T-helper 2 cell treated with Interferon-gamma antibody and Interleukin-4, amounts not matched to agents 100 ng/mL and 5 ng/mL, for 36 hours (primary cell): ENCODE measurements around the gene APOBEC3A. TPM values are rescaled to one million over a fixed set of nuclear protein-coding genes. Genes with fewer than 3 reads are reported as not detected.
"Not testable (repeated sequence)": the region's sequence is repeated elsewhere in the genome, so short reads cannot be mapped to it uniquely, and the experiment has no call there.

Source experiments
- intact Hi-C: fragments of 100-400 bp; cut with micrococcal nuclease; formaldehyde crosslinking; loops from one replicate; pipeline ENCODE4 v1.15.1; 2023
- total RNA-seq: library from RNA; stranded (reverse); gene quantifications from 2 replicates; pipeline ENCODE4 v1.2.3, GENCODE V29; 2022

Gene APOBEC3A
- total RNA-seq, 1 donor from 2014 or later = not detected

DNA sequence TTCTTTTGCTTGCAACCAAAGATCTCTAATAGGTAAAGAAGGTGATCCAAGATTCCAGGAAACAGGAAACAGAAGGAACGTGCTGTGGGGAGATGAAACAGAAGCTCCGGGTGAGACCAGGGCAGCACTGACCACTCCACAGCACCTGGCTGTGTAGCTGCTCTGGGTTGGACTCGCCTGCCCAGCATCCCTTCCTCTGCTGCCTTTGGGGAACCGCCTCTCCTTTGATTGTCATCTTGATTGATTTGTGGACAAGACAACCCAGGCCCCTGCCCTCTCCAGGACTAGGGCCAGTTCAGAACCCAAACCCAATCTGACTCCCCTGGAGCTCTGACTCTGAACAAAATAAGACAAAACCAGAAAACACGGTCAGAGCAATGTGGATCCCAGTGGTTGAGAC lies 14.7 kb upstream of the APOBEC3A start:
- intact Hi-C loops = no loop called here

- intact Hi-C loops = no loop called here
Observed at GRCh38 chr22:38943201-38943600, 14.2 kb upstream of the APOBEC3A start.

DNA sequence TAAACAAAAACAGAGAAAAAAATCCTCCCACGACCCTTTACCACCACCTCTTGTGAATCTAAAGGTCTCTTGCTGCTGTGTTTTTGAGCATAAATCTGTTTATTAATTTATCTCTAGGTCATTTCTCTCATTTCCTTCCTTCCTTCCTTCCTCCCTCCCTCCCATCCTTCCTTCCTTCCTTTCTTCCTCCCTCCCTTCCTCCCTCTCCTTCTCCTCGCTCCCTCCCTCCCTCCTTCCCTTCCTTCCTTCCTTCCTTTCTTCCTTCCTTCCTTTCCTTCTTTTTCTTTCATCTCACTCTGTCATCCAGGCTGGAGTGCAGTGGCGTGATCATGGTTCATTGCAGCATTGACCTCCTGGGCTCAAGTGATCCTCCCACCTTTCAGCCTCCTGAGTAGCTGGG lies 13.5 kb upstream of the APOBEC3A start:
- intact Hi-C loops = no loop called here

GRCh38 chr22:38944653-38945052 lies 12.8 kb upstream of the APOBEC3A start:
- intact Hi-C loops = no loop called here

DNA sequence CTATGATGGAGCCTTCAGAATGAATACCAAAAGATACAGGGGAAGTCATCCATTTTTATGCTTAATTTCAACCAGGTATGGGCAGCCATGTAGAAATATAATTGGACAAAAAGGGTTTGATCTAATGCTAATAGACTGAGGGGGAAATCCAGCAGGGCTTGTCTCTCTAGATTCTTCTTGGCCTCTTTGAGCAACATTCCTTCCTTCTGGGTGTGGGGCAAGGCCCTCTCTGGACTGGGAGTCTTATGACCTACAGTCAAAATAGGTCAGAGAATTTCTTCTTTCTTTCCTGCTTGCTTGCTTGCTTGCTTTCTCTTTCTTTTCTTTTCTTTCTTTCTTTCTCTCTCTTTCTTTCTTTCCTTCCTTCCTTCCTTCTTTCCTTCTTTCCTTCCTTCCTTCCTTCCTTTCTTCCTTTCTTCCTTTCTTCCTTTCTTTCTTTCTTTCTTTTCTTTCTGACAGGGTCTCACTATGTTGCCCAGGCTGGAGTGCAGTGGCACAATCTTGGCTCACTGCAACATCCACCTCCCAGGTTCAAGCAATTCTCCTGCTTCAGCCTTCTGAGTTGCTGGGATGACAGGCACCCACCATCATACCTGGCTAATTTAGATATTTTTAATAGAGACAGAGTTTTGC lies 11.6 kb upstream of the APOBEC3A start:
- intact Hi-C loops = not testable (repeated sequence)

- intact Hi-C loops = no loop called here
Observed at GRCh38 chr22:38946771-38947170, 10.6 kb upstream of the APOBEC3A start.

- intact Hi-C loops = no loop called here
Observed at GRCh38 chr22:38947321-38948140, 9.9 kb upstream of the APOBEC3A start.

GRCh38 chr22:38948181-38948940 lies 9.0 kb upstream of the APOBEC3A start:
- intact Hi-C loops = no loop called here

DNA sequence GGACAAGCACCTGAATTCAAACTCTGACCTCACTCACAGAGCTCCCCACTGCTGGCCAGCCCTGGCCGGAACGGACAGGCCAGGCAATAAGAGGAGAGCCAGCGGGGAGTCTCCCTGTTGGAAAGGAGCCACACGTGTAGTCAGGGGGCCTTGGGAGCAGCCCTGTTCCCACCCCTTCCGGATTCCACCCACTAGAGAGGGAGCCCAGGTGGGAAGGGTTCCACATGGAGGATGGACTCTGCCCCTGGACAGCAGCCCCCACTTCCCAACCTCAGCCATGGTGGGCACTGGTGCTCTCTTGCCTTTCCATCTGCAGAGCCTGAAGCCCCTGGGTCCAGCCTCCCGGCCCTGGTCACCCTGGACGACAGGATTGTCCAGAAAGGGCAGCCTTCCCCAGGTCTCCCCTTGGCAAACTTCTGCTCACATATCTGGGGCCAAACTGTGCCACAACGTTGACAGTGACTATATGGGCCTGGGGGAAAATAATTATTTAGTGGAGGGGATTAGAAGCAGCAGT lies 7.5 kb upstream of the APOBEC3A start:
- intact Hi-C loops = no loop called here

DNA sequence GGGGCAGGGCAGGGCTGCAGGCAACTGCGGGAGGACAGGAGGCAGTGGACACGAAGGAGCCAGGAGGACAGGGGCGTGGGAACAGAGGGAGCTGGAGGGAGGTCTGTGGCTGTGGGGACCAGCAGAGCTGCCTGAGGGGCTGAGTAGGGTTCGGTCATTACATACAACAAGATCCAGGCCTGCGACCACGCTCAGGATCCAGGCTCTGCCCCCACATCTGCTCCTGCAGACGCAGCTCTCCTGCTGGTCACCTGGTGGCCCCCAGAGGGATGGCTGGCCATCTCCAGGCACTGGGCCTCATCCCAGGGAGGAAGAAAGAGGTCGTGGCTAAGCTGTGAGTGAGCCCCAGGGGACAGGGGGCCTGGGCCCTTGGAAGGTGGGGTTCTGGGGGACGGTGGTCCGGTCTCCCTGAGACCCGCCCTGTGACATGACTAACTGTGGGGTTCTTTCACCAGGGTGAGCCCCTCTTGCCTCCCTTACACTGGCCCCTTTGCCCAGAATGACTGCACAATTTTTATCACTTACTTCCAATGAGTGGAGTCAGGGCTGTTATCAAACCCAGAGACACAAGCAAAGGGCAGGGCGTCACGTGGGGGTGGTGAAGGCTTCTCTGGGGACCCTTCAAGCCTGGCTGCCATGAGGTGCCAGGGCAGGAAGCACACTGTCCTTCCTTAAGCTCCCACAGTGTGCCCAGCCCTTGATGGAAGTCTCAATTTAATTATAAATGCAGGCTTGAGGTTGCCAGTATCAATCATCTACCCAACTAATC lies 6.7 kb upstream of the APOBEC3A start:
- intact Hi-C loops = no loop called here

DNA sequence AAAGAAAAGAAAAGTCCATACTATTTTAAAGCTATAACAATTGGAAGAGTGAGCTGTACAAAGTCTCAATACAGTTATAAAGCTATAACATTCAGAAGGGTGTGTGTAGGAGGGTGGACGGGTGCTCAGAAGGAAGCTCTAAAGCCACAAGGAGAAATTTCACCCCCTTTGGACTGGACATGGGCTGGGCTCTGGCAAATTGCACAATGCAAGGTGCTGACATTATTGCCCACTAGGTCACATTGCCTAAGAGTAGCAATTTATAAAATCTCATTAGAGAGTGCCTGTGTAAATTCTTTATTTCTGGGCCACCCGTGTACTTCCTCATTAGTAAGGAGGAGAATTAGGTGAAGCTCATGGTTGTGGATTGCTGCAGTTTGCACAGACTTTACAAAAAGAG lies 5.7 kb upstream of the APOBEC3A start:
- intact Hi-C loops = no loop called here

GRCh38 chr22:38952281-38952993 lies 5.0 kb upstream of the APOBEC3A start:
- intact Hi-C loops = no loop called here

DNA sequence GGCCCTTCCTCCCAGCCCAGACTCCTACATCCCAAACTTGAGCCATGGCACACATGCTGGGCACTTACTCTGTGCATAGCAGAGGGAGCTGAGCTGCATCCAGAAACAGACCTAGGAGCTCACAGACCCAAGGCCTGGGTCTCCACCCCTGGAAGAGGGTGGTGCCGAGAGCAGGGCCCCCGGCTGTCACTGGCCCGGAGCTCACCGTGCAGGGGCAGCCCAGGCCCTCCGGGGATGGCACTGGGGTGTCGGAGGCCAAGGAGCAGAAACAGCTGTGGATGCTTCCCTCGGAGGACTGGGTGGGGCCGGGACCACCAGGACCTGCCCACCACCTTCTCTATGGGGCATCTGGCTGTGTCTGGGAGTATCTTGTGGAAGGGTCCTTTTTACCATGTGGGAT lies 4.3 kb upstream of the APOBEC3A start:
- intact Hi-C loops = no loop called here

DNA sequence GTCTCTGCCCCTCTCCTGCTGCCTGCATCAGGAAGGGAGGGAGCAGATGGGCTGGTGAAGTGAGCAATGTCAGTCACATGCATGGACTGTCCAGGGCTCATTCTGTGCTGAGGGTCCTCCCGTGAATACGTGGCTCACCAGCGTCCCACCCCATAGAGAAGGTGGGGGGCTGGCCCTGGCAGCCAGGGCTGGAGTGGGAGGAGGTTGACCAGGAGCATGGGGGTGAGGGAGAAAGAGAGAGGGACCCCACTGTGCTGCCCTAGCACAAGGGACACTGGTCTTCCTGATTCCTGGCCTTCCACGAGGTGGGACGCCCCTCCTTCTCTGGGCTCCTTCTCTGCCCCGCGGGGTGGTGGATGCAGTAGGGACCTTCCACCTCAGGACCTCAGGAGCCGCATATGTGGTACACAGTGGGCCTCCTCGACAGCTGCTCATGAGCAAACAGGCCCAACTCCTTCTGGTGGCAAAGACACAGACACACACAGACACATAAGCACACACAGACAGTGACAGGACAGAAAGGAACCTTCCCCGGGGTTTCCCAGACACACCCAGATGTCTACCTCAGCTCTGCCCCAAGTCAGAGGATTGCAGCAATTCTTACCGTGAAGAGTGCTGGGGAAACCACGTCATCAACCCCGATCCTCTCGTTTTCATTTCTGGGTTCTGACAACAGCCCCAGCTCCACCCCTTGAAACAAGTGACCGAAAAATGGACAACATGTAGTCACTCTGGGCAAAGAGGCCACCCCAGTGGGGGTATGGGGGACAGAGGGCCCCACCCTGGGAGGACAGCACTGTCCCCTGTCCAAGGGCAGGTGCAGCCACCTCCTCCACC lies 3.6 kb upstream of the APOBEC3A start:
- intact Hi-C loops = loop anchor here (2.0 kb wide), 1 partner anchor 29 kb away; the partner anchor contains the start of gene APOBEC3B

GRCh38 chr22:38954414-38955043 lies 2.9 kb upstream of the APOBEC3A start:
- intact Hi-C loops = loop anchor here (2.0 kb wide), 1 partner anchor 28 kb away; the partner anchor contains the start of gene APOBEC3B

DNA sequence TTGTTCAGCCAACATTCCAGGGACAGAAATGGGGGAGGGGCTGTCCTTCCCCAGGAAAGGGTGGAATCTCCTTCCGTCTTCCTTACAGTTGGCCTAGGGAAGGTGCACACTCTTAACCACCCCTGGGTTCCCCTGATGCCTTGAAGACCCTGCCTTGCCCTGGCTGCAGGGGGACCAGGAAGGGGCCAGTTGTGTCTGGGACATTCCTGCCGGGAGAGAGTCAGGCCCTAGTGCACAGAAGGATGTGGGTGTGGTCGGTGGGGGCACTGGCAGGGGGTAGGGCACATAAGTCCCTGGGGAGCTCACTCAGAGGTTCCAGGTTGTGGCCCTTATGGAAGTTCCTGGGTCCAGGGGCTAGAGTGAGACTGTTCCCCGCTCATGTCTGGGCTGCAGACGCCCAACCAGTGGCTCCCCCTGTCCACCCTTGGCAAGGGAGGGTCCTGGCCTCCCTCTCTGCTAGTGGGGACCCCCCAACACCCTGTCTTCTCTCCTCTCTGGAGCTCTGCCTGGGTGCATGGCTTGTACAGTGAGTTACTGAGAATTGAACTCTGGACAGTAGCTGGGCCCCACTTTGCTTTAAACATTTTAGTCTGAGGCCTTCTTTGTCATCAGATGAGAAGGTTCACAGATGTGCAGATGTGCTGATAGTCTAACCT lies 2.0 kb upstream of the APOBEC3A start:
- intact Hi-C loops = loop anchor here (2.0 kb wide), 1 partner anchor 27 kb away; the partner anchor contains the start of gene APOBEC3B

DNA sequence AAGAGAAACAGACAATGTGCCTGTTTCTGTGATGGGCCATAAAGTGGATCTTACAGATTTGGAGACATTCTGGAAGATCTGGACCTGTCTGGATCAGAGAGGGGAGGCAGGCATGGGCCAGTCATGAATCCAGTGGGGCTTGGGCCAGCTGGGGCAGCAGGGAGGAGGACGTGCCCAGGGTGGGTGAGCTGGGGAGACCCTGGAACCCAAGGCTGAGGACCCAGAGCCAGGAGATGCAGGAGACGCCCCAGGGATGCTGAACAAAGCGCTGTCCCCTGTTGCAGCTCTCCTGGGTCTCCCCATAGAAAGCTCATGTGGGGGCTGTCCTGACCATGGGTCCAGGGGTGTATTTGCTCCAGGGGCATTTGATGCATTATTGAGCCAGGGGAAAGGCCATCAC lies 1.5 kb upstream of the APOBEC3A start:
- intact Hi-C loops = loop anchor here (2.0 kb wide), 1 partner anchor 27 kb away; the partner anchor contains the start of gene APOBEC3B

DNA sequence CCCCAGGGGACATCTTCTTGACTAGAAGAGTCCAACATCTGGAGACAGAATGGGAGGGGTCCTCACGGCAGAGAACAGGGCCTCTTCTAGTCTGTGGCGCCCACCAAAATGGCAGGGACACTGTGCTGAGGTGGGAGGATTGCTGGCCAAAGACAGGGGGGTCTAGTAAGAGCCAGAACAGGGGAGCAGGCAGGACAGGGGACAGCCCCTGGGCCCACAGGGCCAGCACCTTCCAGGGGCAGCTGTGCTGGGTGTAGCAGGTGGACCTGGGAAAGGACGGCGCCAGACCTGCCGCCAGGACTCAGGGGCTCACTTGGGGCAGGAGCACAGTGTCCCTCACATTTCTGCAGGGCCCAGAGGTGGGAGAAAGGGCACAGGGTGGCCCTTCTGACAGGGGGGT lies 858 bp upstream of the APOBEC3A start:
- intact Hi-C loops = no loop called here
